Natural killer cell treated with Interleukin-12 subunit alpha and Interleukin-12 subunit beta and Interleukin-15 and Interleukin-18, amount 100 ng/mL, for 72 hours (primary cell): ENCODE data around the gene NAPA. TPM values are rescaled to one million over a fixed set of nuclear protein-coding genes. Genes with fewer than 3 reads are reported as not detected.

Source experiments
- ATAC-seq, 2 donors: fragments of 150-1000 bp; cut with Tn5 transposase in 1 of 2; sonication (Bioruptor Pico), chemical (Tn5 transposase) in 1 of 2; 2 replicates each; pipeline ENCODE4 v1.10.0; 2021
- DNase-seq: peaks from one replicate; pipeline ENCODE4 v3.0.0; 2022; ENCODE audit warnings: low spot score
- H3K27ac Mint-ChIP-seq, 2 donors: 1 replicate in 1 of 2; 2 replicates in 1 of 2; pipeline ENCODE4 v1.8.0; 2022; ENCODE audit warnings: mixed read lengths in 2 of 2, mild to moderate bottlenecking in 1 of 2, moderate library complexity in 1 of 2
- H3K27me3 Mint-ChIP-seq, 2 donors: 1 replicate in 1 of 2; 2 replicates in 1 of 2; pipeline ENCODE4 v1.8.0; 2022; ENCODE audit warnings: mixed read lengths in 2 of 2
- H3K36me3 Mint-ChIP-seq: one replicate; pipeline ENCODE4 v1.8.0; 2022; ENCODE audit warnings: mixed read lengths
- H3K4me1 Mint-ChIP-seq, 2 donors: 1 replicate in 1 of 2; 2 replicates in 1 of 2; pipeline ENCODE4 v1.8.0; 2022; ENCODE audit warnings: low read depth in 2 of 2, mixed read lengths in 2 of 2, mild to moderate bottlenecking in 1 of 2
- H3K4me3 Mint-ChIP-seq: one replicate; pipeline ENCODE4 v1.8.0; 2022; ENCODE audit warnings: mixed read lengths
- H3K9me3 Mint-ChIP-seq: 2 replicates; pipeline ENCODE4 v1.8.0; 2022; ENCODE audit warnings: mixed read lengths
- total RNA-seq, 2 donors: library from RNA; stranded (reverse); gene quantifications; one replicate each; pipeline ENCODE4 v1.2.3, GENCODE V29; 2022

Gene NAPA
- 10 to 100 TPM; 69.9 to 78.8 TPM for total RNA-seq

GRCh38 chr19:47514869-47515588, at the start of gene NAPA:
Gene NAPA, minus strand, starts transcription at chr19:47515063. Its CDS starts 123 bp downstream, at chr19:47514940.
- ATAC-seq (peak; percentile 97), DNase-seq (peak; percentile 100)
- Mint-ChIP-seq H3K4me1 (peaks cover 59 to 73% of the 10 kb centered on the region in 2 donors), H3K27ac (peak within 1 kb of the TSS; percentile 98 to 99), H3K36me3 (no peaks in the 10 kb centered on the region), H3K9me3 (no peaks in the 10 kb centered on the region), H3K27me3 (no peaks in the 10 kb centered on the region), H3K4me3 (peak within 1 kb of the TSS; percentile 100)

GRCh38 chr19:47564081-47564480, 49.2 kb upstream of the NAPA start:
- H3K4me3 Mint-ChIP-seq, result no peak overlapping the region
- no peaks in the 10 kb centered on the region for H3K27me3 Mint-ChIP-seq
- DNase-seq (no peak), ATAC-seq (no peak)
- H3K9me3 Mint-ChIP-seq, result no peaks in the 10 kb centered on the region
- H3K4me1 Mint-ChIP-seq, result peaks cover 0 to 4% of the 10 kb centered on the region in 2 donors
- H3K27ac Mint-ChIP-seq, result no peak overlapping the region
- H3K36me3 Mint-ChIP-seq, result no peaks in the 10 kb centered on the region

- H3K9me3 Mint-ChIP-seq, result no peaks in the 10 kb centered on the region
- H3K4me1 Mint-ChIP-seq, result peaks cover 0 to 4% of the 10 kb centered on the region in 2 donors
- no peaks in the 10 kb centered on the region for H3K27me3 Mint-ChIP-seq
- H3K36me3 Mint-ChIP-seq, result no peaks in the 10 kb centered on the region
- H3K27ac Mint-ChIP-seq, result no peak overlapping the region
- no peak for ATAC-seq
- H3K4me3 Mint-ChIP-seq, result no peak overlapping the region
- no peak for DNase-seq
These were observed 46.7 kb upstream of the NAPA start for GRCh38 chr19:47561440-47562057.

DNA sequence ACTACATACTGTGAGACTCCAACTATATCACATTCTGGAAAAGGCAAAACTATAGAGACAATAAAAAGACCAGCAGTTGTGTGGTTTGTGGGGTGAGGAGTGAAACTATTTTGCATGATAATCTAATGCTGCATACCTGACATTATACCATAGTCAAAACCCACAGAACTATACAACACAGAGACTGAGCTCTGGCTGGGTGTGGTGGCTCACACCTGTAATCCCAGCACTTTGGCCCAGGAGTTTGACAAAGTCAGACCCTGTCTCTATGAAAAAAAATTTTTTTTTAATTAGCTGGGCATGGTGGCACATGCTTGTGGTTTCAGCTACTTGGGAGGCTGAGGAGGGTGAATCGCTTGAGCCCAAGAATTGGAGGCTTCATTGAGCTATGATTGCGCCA, 46.1 kb upstream of the NAPA start:
- Mint-ChIP-seq H3K36me3 (no peaks in the 10 kb centered on the region), H3K4me3 (no peak overlapping the region), H3K4me1 (peaks cover 0 to 4% of the 10 kb centered on the region in 2 donors), H3K9me3 (no peaks in the 10 kb centered on the region), H3K27ac (no peak overlapping the region), H3K27me3 (no peaks in the 10 kb centered on the region)
- DNase-seq (no peak), ATAC-seq (no peak)

GRCh38 chr19:47550129-47550528, 35.3 kb upstream of the NAPA start:
- H3K4me3 Mint-ChIP-seq, result no peak overlapping the region
- no peak overlapping the region for H3K27ac Mint-ChIP-seq
- H3K36me3 Mint-ChIP-seq, result no peaks in the 10 kb centered on the region
- no peaks in the 10 kb centered on the region for H3K27me3 Mint-ChIP-seq
- H3K4me1 Mint-ChIP-seq, result no peaks in the 10 kb centered on the region
- ATAC-seq (no peak), DNase-seq (no peak)
- no peaks in the 10 kb centered on the region for H3K9me3 Mint-ChIP-seq

DNA sequence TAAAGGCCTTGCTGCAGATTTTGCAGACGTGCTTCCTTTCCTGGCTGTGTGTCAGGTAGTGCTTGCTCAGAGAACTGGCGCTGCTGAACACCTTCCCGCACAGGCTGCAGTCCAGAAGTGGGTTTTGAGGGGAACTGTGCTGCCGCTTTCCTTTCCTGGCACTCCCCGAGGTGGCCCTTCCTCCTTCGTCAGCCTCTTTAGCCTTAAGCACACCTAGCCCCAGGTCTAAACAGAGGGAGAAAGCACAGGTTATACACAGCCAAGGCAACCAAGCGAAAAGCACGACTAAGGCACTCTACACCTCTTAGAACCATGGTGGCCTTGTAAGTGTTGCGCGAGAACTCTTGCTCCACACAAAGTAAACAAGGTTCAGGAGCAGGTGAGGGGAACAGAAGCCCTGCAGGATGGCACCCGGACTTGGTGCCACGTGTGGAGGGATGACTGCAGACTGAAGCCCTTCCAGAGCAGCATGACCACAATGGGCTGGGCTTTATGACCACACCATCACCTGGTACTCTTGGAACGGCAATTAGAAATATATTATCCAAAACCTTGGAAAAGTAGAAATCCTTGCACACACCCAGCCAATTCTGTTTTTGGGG, 34.5 kb upstream of the NAPA start:
- Mint-ChIP-seq H3K4me3 (no peak overlapping the region), H3K36me3 (no peaks in the 10 kb centered on the region), H3K27ac (no peak overlapping the region), H3K4me1 (no peaks in the 10 kb centered on the region), H3K27me3 (no peaks in the 10 kb centered on the region), H3K9me3 (no peaks in the 10 kb centered on the region)
- no peak for ATAC-seq
- no peak for DNase-seq

DNA sequence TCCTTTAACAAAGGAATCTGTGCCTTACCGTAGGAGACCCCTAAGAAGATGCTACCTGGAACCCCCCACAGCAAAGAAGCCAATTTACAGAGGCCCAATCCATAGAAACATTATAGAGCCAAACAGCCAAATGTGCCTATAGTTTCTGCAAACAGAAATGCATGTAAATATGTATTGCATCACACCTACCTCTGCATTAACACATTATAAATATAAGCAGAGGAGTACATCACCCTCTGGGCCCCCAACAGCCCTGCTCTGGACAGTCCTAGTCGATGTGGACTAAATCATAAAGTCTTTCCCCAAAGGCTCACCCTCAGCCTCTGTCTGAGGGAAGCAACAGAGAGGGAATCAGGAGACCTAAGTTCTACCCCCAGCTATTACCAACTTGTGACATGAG, 32.3 kb upstream of the NAPA start:
- H3K27me3 Mint-ChIP-seq, result peaks cover 0 to 2% of the 10 kb centered on the region in 2 donors
- no peak for DNase-seq
- ATAC-seq, result no peak
- no peaks in the 10 kb centered on the region for H3K36me3 Mint-ChIP-seq
- H3K4me1 Mint-ChIP-seq, result peaks cover 1 to 2% of the 10 kb centered on the region in 2 donors
- H3K27ac Mint-ChIP-seq, result no peak overlapping the region
- no peaks in the 10 kb centered on the region for H3K9me3 Mint-ChIP-seq
- H3K4me3 Mint-ChIP-seq, result no peak overlapping the region

GRCh38 chr19:47545061-47545948, 30.4 kb upstream of the NAPA start:
- H3K36me3 Mint-ChIP-seq, result no peaks in the 10 kb centered on the region

DNA sequence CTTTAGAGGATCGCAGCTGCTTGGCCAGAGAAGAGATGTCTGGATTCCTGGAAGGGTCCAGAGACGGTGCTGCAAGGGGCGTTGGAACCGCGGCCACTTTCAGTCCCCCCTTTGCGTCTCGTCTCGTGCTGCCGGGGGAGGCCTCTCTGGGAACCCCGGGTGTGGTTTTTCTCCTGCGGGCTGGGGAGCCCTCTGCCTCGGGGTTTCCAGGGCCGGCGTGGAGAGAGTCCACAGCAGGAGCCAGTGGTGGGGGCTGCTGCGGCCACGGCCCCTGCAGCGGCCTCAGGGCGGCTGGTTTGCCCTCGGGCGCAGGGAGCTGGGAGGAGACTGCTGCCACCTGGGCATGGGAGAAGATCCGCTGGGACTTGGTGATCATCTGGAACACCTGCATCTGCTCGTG, 29.6 kb upstream of the NAPA start:
- H3K4me3 Mint-ChIP-seq, result no peak overlapping the region
- peaks cover 24 to 26% of the 10 kb centered on the region in 2 donors for H3K4me1 Mint-ChIP-seq
- H3K27ac Mint-ChIP-seq, result no peak overlapping the region
- H3K9me3 Mint-ChIP-seq, result no peaks in the 10 kb centered on the region
- H3K27me3 Mint-ChIP-seq, result peaks cover 0 to 2% of the 10 kb centered on the region in 2 donors
- no peaks in the 10 kb centered on the region for H3K36me3 Mint-ChIP-seq
- DNase-seq (no peak), ATAC-seq (no peak)

More at GRCh38 chr19:47545061-47545948, 30.4 kb upstream of the NAPA start:
- no peaks in the 10 kb centered on the region for H3K9me3 Mint-ChIP-seq
- ATAC-seq (no peak), DNase-seq (no peak)
- no peak overlapping the region for H3K4me3 Mint-ChIP-seq
- no peak overlapping the region for H3K27ac Mint-ChIP-seq
- peaks cover 16 to 18% of the 10 kb centered on the region in 2 donors for H3K4me1 Mint-ChIP-seq
- H3K27me3 Mint-ChIP-seq, result peaks cover 0 to 2% of the 10 kb centered on the region in 2 donors

DNA sequence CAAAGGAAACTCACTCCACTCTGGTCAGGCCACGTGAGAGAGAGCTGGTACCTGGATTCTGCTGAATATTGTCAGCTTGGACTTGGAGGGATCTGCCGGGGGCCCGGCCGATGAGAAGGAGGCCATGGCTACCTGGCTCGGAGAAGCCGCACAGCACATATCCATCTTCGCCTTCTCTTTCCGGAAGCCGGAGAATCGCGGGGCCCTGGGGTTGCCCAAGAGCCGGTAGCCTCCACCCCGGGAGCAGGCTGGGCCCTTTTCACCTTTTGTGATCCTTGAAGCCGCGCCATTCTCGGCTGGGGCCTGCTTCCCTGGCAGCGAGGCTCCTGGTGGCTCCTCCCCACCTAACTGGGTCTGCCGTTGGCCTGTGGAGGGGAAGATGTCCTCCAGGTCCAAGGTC, 29.2 kb upstream of the NAPA start:
- no peak overlapping the region for H3K4me3 Mint-ChIP-seq
- no peak for ATAC-seq
- H3K27ac Mint-ChIP-seq, result no peak overlapping the region
- DNase-seq, result no peak
- H3K27me3 Mint-ChIP-seq, result peaks cover 0 to 2% of the 10 kb centered on the region in 2 donors
- peaks cover 25 to 27% of the 10 kb centered on the region in 2 donors for H3K4me1 Mint-ChIP-seq
- no peaks in the 10 kb centered on the region for H3K36me3 Mint-ChIP-seq
- no peaks in the 10 kb centered on the region for H3K9me3 Mint-ChIP-seq

DNA sequence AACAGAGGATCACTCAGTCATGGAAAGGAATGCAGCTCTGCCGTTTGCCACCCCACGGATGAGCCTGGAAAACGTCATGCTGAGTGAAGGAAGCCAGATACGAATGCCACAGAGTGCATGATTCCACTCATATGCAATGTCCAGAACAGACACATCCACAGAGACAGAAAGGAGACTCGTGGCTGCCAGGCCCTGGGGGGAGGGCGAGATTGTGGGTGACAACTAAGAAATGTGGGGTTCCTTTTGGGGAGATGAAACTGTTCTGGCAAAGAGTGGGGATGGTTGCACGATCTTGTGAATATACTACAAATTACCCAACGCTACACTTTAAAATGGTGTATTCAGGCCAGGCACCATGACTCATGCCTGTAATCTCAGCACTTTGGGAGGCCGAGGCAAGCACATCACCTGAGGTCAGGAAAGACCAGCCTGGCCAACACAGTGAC, 27.2 kb upstream of the NAPA start:
- peaks cover 0 to 4% of the 10 kb centered on the region in 2 donors for H3K27me3 Mint-ChIP-seq
- ATAC-seq (no peak), DNase-seq (no peak)
- H3K9me3 Mint-ChIP-seq, result no peaks in the 10 kb centered on the region
- peaks cover 27 to 28% of the 10 kb centered on the region in 2 donors for H3K4me1 Mint-ChIP-seq
- peak overlapping the region; percentile 53 for H3K4me3 Mint-ChIP-seq
- H3K36me3 Mint-ChIP-seq, result no peaks in the 10 kb centered on the region
- peak overlapping the region; percentile 49 to 81 for H3K27ac Mint-ChIP-seq

DNA sequence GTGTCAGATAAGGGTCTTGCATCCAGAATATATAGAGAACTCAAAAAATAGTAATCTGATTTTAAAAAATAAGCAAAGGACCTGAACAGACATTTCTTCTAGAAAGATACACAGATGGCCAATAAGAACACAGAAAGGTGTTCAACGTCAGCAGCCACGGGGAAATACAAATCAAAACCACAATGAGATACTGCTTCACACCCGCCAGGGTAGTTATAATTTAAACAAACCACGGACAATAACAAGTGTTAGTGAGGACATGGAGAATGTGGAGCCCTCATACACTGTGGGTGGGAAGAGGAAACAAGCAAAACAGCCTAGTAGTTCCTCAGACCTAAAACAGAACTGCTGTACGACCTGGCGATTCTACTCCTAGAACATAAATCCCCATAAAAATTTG, 26.7 kb upstream of the NAPA start:
- ATAC-seq, result peak; percentile 83 to 88
- peaks cover 0 to 4% of the 10 kb centered on the region in 2 donors for H3K27me3 Mint-ChIP-seq
- peaks cover 27 to 28% of the 10 kb centered on the region in 2 donors for H3K4me1 Mint-ChIP-seq
- peak; percentile 74 for DNase-seq
- peak overlapping the region; percentile 49 to 81 for H3K27ac Mint-ChIP-seq
- H3K4me3 Mint-ChIP-seq, result peak overlapping the region; percentile 53
- H3K9me3 Mint-ChIP-seq, result no peaks in the 10 kb centered on the region
- no peaks in the 10 kb centered on the region for H3K36me3 Mint-ChIP-seq

- Mint-ChIP-seq H3K27ac (peak overlapping the region; percentile 26 to 77), H3K36me3 (no peaks in the 10 kb centered on the region), H3K4me1 (peaks cover 27 to 28% of the 10 kb centered on the region in 2 donors), H3K27me3 (peaks cover 0 to 4% of the 10 kb centered on the region in 2 donors), H3K4me3 (peak overlapping the region; percentile 72), H3K9me3 (no peaks in the 10 kb centered on the region)
- no peak for ATAC-seq
- DNase-seq, result no peak
These were observed 25.9 kb upstream of the NAPA start for GRCh38 chr19:47540748-47541147.
